GM10266 (cell line): ENCODE data around the gene SCNN1A.
"Not testable (repeated sequence)": the region's sequence is repeated elsewhere in the genome, so short reads cannot be mapped to it uniquely, and the experiment has no call there.

Source experiments
- DNase-seq: peaks from one replicate; pipeline ENCODE4 v3.0.0; 2012; ENCODE audit errors: extremely low spot score
- TF ChIP-seq, protein P1 (sequence below): IDR thresholded peaks from 2 replicates; pipeline ENCODE4 v1.5.1; 2012; ENCODE audit warnings: mild to moderate bottlenecking, low read depth; ENCODE audit not compliant: control insufficient read depth, insufficient read depth; ENCODE audit errors: missing control alignments

Gene SCNN1A

DNA sequence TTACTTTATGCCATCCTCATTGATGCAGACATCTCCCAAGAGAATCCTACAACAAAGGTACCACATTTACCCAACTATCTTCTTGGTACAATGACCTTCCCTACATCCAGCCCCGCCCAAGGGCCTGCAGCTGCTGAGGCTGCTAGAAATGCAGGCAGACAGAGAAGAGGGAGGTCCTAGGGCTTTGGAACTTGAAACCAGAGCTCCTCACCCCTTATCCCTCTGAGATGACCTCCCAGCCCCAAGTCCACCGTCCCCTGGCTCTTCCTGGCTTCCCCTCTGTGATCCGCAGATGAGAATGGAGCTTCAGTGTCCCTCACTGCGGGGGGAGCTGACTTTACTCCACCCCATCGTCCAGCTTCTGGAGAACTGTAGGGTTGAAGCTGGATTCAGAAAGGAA is 31.8 kb downstream of the SCNN1A start:
- TF ChIP-seq, protein P1, sequence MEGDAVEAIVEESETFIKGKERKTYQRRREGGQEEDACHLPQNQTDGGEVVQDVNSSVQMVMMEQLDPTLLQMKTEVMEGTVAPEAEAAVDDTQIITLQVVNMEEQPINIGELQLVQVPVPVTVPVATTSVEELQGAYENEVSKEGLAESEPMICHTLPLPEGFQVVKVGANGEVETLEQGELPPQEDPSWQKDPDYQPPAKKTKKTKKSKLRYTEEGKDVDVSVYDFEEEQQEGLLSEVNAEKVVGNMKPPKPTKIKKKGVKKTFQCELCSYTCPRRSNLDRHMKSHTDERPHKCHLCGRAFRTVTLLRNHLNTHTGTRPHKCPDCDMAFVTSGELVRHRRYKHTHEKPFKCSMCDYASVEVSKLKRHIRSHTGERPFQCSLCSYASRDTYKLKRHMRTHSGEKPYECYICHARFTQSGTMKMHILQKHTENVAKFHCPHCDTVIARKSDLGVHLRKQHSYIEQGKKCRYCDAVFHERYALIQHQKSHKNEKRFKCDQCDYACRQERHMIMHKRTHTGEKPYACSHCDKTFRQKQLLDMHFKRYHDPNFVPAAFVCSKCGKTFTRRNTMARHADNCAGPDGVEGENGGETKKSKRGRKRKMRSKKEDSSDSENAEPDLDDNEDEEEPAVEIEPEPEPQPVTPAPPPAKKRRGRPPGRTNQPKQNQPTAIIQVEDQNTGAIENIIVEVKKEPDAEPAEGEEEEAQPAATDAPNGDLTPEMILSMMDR, result no peak
- no peak for DNase-seq

GRCh38 chr12:6342140-6342889 is 33.0 kb downstream of the SCNN1A start:
- TF ChIP-seq, protein P1, result no peak
- DNase-seq, result no peak

DNA sequence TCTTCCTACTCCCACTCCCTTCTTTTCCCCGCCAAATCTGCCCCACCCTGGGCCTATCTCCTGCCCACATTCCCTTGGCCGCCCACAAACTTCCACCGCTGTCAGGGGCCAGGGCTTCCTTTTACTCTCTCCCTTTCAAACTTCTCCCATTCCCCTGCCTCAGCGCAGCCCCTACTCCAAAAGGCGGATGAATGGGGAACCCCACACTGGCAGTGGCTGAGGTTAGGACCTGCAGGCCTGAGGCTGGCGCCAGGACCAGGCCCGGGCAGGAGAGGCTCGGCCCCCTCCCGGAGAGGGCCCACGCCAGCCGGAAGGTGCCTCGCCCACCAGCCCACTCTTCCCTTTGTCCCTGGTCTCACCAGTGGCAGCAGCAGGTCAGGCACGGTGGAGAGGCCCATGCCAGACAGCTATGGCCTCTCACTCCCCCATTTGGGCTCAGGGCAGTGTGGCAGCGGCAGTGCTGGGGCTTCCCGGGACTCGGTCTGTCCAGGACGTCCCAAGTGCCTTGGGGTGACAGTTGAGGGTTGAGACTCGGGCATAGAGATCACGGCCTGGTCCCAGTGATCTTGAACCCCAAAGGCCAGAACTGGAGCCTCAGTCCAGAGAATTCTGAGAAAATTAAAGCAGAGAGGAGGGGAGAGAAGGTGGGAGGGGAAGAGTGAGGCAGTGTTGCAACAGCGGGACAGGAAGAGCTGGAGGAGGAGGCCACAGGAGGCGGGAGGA is 33.8 kb downstream of the SCNN1A start, which contains the start of gene TNFRSF1A:
Gene TNFRSF1A (minus strand): TSS at position 660 of the 723 bp plus-strand sequence. CDS start 262 bp downstream, at position 398.
- no peak for DNase-seq
- TF ChIP-seq, protein P1, result no peak

DNA sequence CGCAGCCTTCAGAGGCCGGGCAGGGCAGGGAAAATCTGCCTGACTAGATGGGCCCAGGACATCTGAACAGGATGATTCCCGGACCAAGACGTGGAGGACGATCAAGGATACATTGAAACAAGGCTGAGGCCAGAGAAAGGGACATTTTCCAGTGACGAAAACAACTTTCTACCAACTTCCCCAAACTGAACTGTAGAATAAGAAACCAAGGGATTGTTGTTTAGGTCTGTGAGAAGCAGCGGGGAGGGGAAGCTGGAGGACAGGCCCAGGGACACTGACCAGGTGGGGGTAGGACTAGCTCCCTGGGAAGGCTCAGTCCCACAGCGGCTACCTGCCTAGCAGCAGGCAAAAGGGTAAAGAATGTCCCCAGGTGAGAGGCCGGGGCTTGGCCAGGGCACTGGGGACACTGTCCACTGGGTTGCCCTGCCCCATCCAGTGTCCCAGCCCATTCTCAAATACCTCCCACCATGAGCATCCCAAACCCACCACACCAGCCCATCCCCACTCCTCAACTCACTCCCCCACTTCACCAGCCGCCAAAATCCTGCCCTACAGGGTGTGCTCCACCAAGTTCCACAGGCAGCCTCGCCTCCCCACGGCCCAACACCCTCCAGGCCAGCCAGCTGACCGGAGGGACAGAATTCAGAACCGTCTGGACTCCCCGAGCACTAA is 34.5 kb downstream of the SCNN1A start:
- TF ChIP-seq, protein P1, result no peak
- no peak for DNase-seq

- DNase-seq, result no peak
- TF ChIP-seq, protein P1, result no peak
Measured at GRCh38 chr12:6340032-6340638, 35.2 kb downstream of the SCNN1A start.

DNA sequence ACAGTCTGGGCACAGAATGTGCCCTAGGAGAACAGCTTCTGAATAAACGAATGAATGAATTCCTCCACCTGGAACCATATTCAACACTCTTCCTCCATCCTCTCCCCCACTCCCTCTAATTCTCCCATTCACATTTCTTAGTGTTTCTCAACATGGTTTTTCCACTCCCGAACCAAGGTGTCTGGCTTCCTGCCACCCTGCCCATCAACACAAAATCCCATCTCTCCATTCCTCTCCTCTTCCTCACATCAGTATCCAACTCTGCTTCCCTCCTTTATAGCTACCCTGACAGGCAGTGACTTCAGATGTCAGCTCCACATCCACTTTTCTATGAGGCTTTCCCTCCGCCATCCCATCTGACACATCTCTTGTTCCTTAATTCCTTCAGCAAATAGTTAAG is 36.4 kb downstream of the SCNN1A start:
- no peak for DNase-seq
- TF ChIP-seq, protein P1, result no peak

- DNase-seq, result not testable (repeated sequence)
Measured at GRCh38 chr12:6338536-6338935, 36.8 kb downstream of the SCNN1A start.
